Endometrial microvascular endothelial cells (primary cell): ENCODE measurements around the gene INSR. TPM values are rescaled to one million over a fixed set of nuclear protein-coding genes. Genes with fewer than 3 reads are reported as not detected.

ENCODE experiments used
- in situ Hi-C: cut with HindIII; loops from 2 replicates; pipeline ENCODE4 v1.10.0; 2017; ENCODE audit warnings: low sequenced_read_pairs, low pct_unique_long_range_greater_than_20kb; ENCODE audit errors: inconsistent ontology term
- total RNA-seq: library from RNA; depleted of rRNA; stranded (reverse); fragments of >200 nt; gene quantifications from one replicate; pipeline ENCODE4 v1.2.3, GENCODE V29; 2015; ENCODE audit errors: inconsistent ontology term

The INSR gene
- total RNA-seq, 1 donor from 2014 or later = 9.5 TPM

DNA sequence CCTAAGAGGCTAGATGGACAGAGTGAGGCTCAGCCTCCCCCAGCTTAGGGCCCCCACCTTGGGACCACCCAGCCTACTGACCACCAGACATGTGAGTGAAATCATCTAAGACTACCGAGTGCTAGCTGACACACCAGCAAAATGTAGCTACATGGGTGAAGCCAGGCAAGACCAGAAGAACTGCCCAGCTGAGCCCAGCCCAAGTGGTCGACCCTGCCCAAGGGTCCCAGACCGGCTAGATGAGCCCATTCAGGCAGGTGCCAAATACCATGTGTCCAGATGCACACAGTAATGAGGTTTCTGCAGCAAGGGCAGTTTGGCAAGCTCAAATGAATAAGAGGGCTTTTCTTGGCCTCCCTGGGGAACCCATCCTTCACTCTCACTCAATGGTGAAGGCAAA is 168.1 kb downstream of the INSR start:
- in situ Hi-C loops = no loop called here

DNA sequence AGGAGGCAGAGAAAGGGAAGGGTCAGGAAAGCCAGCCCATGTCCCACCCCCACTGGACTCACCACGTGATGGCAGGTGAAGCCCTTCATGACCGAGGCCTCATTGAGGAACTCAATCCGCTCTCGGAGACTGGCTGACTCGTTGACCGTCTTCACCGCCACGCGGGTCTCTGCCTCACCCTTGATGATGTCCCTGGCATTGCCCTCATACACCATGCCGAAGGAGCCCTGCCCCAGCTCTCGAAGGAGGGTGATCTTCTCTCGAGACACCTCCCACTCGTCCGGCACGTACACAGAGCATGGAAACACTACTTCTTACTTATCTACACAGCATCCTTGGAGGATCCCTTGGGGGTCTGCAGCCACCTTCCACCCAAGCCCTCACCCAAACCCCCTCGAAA is 169.0 kb downstream of the INSR start:
- in situ Hi-C loops = no loop called here

DNA sequence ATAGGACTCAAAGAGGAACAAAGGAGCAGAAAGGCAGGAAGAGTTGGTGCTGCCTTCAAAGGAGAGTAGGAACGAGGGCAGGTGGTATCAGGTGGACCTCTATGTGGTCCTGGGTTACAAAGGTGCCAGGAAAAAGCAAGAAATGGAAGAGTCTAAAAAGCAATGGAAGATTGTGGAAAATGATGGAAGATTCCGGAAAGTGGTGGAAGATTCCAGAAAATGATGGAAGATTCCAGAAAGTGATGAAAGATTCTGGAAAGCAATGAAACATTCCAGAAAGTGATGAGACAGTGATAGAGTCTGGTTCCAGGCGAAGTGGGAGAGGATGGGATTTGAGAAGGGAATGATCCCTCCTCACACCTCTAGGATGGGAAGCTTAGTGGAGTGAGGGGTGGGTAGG is 169.4 kb downstream of the INSR start:
- in situ Hi-C loops = no loop called here

DNA sequence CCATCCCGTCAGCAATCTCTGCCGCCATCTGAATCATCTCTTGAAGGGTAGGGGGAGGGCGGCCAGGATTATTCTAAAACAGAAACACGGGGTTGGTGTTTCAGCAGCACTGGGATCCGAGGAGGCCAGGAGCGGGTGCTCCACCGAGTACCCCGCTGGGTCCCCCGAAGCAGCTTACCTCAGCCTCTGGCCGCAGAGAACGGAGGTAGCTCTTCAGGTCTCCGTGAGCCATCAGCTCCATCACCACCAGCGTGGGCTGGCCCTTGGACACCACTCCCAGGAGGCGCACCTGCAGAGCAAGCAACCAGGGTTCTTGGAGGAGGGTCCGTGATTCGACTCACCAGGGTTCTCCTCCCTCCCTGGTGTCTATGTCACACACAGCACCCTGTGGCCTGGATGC is 171.5 kb downstream of the INSR start:
- in situ Hi-C loops = no loop called here

DNA sequence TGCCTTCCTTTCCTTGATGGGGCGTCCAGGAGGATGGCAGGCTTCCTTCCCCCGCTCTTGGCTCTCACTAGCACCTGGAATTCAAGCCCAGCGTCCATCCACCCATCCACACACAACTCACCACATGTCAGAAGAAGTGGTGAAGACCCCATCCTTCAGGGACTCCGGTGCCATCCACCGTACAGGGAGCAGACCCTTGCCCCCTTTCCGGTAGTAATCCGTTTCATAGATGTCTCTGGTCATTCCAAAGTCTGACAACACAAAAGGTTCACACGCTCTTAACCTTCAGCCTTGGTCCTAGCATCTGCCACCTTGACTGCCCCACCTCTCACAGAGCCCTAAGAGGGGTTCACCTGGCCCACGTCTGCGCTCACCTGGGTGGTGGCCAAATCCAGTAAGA is 173.7 kb downstream of the INSR start:
- in situ Hi-C loops = no loop called here

DNA sequence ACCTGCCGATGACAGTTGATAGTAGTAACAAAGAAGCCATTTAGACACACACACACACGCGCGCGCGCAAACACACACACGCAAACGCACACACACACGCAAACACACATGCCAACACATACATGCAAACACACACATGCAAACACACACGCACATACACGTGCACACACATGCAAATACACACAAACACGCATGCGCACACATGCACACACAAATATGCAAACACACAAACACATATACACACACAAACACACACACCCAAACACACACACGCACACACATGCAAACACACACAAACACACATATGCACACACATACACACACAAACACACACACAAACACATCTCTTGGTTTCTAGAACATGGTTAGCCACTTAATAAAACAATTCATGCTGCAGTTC is 174.6 kb downstream of the INSR start:
- in situ Hi-C loops = no loop called here

DNA sequence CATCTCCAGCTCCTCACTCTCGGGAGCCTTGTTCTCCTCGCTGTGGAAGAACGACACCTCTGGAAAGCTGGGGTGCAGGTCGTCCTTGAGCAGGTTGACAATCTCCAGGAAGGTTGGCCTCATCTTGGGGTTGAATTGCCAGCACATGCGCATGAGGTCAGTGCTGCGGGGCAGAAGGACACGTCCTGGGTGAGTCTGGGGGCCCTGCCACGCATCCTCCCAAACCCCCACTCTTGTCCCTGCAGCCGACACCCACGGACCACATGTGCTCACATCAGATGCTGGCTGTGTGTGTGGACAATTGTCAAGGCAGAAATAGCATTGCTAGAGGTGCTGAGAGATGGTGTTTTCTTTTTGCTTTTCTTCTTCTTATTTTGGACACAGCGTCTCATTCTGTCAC is 177.0 kb downstream of the INSR start:
- in situ Hi-C loops = no loop called here

DNA sequence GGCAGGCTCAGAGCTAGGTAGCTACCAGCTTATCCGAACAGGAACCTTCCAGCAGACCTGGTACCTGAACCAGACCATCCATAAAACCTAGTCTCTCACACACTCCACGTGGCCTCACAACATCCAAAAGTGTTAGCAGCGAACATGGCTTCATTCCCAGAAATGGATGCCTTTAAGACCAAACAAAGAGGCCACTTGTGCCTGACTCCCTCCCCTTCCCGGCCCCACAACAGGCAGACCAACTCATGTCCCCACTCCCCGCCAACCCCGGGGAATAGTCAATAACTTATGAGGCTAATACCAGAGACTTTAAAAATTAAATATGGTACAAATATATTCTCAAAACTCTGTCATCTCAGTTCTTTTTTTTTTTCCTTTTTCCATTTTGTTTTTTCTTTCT is 178.5 kb downstream of the INSR start:
- in situ Hi-C loops = no loop called here

DNA sequence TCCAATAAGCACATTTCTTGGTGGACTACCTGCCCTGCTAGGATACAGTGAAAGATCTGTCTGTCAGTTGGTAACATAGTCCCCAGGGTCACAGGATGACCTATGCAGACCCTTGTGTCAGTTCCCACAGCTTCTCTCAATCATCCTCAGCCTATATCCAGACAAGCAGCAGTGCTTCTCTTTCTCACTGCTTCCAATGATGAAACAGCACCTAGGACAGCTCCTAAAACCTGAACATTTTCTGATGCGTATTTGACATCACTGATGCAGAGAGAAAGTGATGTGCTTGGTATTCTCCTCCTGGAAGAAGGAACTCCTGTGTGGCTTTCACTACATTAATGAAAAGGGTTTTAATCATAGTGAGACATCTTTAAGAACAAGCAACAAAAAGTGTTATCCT is 181.0 kb downstream of the INSR start:
- in situ Hi-C loops = no loop called here

DNA sequence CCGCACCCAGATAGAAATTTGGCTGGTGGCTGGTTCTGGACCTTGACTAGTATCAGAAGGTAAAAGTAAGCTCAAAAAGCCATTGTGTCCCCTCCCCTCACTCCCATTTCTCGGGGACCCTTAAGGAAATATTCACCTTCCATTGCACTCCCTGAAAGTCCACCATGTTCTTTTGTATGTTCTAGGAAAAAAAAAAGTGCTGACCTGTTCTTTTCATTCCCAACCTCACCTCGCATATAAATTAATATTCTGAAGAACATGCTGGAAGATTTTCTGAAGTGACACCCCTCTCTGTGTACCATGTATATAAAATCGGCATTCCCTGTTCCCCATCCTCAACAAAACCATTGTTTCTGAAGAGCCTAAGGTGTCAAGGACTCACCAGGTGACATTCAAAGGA is 181.5 kb downstream of the INSR start:
- in situ Hi-C loops = no loop called here

DNA sequence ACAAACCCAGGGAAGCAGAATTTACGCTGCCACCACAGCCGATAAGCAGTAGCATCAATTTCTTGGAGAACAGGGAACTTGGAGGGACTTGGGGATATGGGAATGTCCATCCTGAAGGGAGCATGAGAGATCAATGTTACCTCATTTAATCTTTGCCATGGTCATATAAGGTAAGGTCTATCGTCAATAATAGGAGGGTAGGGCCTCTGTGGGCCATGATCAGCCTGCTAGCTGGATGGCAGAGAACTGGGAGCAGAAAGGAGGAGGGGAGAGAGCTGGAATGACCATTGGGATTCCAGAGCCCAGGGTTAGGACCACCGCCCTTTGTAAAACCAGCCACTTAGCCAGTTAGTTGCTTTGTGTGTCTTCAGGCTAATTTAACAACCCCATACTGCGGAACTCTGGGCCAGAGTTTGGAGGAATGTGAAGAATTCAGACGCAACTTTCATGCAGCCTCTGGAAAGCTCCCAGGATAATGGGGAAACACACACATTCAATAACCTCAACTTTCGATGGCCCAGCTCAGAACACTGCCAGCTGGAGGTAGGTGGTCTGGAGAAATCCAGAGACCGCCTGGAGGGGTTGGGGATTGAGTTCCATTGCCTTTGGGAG is 184.4 kb downstream of the INSR start:
- in situ Hi-C loops = no loop called here

DNA sequence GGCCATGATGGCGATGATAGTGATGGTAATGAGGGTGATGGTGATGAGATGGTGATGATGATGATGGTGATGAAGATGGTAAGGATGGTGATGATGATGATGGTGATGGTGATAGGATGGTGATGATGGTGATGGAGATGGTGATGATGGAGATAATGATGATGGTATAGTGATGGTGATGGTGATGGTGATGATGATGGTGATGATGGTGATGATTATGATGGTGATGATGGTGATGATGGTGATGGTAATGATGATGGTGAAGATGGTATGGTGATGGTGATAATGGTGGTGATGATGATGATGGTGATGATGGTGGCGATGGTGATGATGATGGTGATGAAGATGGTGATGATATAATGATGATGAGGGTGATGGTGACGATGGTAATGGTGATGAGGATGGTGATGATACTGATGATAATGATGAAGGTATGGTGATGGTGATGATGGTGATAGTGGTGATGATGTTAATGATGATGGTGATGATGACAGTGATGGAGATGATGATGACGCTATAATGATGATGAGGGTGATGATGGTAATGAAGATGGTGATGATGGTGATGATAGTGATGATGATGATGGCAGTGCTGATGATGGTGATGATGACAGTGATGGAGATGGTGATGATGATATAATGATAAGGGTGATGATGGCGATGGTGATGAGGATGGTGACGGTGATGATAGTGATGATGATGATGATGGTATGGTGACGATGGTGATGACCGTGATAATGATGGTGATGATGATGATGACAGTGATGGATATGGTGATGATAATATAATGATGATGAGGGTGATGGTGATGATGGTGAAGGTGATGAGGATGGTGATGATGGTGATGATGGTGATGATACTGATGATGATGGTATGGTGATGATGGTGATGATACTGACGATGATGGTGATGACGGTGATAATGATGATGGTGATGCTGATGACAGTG is 187.2 kb downstream of the INSR start:
- in situ Hi-C loops = no loop called here

DNA sequence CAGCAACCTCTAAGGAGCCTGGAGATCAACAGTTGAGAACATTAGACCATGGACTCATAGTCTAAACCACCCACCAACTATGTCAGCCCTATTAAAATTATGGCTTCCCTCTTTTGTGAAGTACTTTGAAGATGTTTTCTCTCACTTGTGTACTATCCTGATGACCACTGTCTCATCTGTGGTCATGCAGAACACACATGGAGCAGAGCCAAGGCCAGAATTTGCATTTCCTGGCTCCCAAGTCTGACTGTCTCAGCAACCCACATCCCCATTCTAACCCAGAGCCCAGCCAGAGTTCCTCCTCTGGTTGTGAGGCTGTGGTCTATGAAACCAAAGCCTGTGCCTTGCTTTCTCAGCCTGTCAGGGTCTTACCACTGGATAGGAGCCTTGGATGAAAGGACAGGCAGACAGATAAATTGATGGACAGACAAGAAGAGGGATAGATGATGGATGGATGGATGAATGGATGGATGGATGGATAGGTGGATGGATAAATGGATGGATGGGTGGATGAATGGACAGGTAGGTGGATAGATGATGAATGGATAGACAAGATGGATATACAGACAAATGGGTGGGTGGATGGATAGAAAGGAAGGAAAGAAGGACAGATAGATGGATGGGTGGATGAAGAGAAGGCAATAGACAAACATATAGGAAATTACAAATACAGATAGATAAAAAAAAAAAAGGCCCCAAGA is 189.3 kb downstream of the INSR start:
- in situ Hi-C loops = no loop called here

DNA sequence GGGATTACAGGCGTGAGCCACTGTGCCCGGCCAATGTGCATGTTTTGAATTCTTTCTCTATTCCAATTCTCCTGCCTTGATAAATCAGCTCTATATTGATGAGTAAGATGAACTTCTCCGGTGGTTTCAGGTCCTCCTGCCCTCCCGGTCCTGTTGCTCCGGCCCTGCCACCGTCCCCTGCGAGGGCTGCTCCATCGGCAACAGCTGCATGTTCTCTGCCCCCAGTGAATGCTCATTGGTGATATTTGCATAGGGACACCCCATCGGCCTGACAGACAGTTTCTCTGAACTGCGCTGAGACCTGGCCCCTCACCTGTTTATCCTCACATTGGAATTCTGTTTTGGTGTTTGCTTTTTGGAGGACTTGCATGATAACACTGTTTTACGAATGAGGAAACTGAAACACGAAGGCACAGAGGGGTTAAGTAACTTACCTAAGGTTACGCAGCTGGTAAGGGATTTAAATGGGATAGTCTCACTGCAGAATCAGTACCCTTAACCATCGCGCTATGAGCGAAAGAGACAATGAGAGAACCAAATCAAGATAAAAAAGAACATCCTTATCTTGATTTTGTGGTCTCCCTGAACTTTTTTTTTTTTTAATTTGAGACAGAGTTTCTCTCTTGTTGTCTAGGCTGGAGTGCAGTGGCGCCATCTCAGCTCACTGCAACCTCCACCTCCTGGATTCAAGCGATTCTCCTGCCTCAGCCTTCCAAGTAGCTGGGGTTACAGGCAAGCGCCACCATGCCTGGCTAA is 192.5 kb downstream of the INSR start:
- in situ Hi-C loops = no loop called here

DNA sequence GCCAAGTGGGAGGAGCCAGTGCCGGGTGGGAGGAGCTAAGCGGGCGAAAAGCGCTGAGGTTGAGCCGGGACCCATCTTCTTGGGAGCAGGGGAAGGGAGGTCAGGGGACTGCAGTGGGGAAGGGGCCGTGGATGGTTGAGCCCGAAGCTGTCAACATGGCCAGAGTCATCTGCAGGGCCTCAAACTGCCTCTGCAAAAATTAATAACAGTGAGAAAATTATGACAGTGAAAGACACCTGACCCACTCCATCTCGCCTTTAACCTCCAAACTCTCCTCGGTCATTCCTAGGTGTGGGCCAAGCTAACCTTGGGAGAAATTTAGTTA is 194.7 kb downstream of the INSR start:
- in situ Hi-C loops = no loop called here

DNA sequence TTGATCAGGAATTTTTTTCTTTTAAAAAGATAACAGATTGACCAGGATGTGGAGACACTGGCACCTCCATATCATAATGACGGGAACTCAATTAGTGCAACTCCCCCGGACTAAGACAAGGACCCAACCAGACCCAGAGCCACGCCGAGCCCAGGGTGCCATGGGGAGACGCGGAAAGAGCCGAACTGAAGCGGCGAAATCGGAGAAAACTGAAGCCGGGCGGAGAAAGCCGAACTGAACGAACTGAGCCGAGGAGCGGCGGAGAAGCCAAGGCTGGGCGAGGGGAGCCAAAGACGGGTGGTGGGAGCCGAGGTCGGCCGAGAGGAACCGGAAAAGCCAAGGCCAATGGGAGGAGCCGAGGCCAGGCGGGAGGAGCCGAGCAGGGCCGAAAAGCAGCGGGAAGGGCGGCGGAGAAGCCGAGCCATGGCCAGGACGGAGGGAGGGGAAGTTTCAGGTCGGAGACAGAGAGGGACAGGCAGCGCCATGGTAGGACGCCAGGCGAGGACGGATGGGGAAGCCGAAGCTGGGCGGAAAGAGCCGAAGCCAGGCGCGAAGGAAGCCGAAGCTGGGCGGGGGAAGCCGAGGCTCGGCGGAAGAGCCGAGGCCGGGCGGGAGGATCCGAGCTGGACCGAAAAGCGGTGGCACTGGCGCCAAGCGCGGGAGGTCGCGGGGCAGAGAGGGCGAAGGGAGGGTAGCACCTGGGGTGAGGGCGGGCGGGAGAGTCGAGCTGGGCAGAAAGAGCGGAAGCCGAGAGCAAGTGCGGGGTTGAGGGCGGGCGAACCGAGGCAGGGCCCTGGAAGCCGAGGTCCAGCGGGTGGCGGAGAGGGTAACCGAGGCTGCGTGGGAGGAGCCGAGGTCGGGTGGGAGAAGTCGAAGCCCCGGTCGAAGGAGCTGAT is 195.3 kb downstream of the INSR start:
- in situ Hi-C loops = no loop called here

DNA sequence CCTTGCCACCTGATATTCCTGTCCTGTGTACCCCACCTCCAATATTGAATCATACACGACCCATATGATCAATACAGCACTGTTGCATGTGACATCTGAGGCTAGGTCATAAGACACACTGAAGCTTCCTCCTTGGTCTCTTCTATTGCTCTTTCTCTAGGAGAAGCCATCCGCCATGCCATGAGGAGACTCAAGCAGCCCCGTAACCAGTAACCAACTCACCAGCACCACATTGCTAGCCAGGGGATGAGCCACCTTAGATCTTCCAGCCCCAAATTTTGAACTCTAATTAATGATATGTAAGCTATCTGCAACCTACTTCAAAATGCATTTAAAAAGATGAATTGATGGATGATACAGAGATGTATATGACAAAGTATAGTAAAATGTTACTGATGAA is 196.1 kb downstream of the INSR start:
- in situ Hi-C loops = no loop called here

DNA sequence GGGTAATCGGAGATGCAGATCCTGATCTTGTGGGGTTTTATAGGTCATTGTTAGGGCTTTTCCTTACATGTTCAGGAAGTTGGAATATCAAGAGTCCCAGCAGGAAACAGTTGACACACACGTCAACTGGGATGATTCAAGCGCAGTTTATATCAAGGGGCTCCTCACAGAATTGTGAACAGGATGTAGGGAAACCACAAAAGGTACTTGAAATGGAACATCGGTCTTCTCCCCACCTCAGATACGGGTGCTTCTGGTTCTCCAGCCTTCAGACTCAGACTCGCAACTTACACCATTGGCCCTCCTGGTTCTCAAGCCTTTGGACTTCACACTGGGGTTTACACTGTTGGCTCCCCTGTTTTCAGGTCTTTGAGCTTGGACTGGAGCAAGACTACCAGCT is 205.2 kb downstream of the INSR start:
- in situ Hi-C loops = no loop called here
